Neural cell (in vitro differentiated cells): ENCODE results near the gene ANKIB1.

Source experiments
- CTCF ChIP-seq: fragments of 450-650 bp; IDR thresholded peaks from 2 replicates; pipeline ENCODE4 v1.5.1; 2014; ENCODE audit warnings: antibody characterized with exemption, mild to moderate bottlenecking, moderate library complexity; ENCODE audit not compliant: poor library complexity, severe bottlenecking
- EP300 ChIP-seq: fragments of 450-650 bp; conservative IDR thresholded peaks from 2 replicates; pipeline ENCODE4 v1.6.1; 2014; ENCODE audit warnings: antibody characterized with exemption, mild to moderate bottlenecking, moderate library complexity; ENCODE audit not compliant: poor library complexity, severe bottlenecking
- EZH2 ChIP-seq: fragments of 200-600, 300-800 bp; shearing (Covaris generic), sonication (generic); IDR thresholded peaks from 2 replicates; pipeline ENCODE4 v1.6.1; 2014; ENCODE audit warnings: antibody characterized with exemption, low read length, borderline replicate concordance, mild to moderate bottlenecking; ENCODE audit not compliant: insufficient read depth, poor library complexity, severe bottlenecking
- MXI1 ChIP-seq: fragments of 450-650 bp; conservative IDR thresholded peaks from 2 replicates; pipeline ENCODE4 v1.6.1; 2014; ENCODE audit warnings: antibody characterized with exemption, mild to moderate bottlenecking; ENCODE audit not compliant: poor library complexity, severe bottlenecking
- POLR2AphosphoS5 ChIP-seq: IDR thresholded peaks from 2 replicates; pipeline ENCODE4 v1.6.1; 2012
- TAF1 ChIP-seq: IDR thresholded peaks from 2 replicates; pipeline ENCODE4 v1.6.1; 2012; ENCODE audit warnings: low read depth
- TF ChIP-seq, protein P1 (sequence below): IDR thresholded peaks from 2 replicates; pipeline ENCODE4 v1.6.1; 2012; ENCODE audit warnings: borderline replicate concordance

- TF ChIP-seq CTCF (no peak), EZH2 (no peak), MXI1 (no peak), POLR2AphosphoS5 (no peak), EP300 (no peak), TAF1 (no peak)
- TF ChIP-seq, protein P1, sequence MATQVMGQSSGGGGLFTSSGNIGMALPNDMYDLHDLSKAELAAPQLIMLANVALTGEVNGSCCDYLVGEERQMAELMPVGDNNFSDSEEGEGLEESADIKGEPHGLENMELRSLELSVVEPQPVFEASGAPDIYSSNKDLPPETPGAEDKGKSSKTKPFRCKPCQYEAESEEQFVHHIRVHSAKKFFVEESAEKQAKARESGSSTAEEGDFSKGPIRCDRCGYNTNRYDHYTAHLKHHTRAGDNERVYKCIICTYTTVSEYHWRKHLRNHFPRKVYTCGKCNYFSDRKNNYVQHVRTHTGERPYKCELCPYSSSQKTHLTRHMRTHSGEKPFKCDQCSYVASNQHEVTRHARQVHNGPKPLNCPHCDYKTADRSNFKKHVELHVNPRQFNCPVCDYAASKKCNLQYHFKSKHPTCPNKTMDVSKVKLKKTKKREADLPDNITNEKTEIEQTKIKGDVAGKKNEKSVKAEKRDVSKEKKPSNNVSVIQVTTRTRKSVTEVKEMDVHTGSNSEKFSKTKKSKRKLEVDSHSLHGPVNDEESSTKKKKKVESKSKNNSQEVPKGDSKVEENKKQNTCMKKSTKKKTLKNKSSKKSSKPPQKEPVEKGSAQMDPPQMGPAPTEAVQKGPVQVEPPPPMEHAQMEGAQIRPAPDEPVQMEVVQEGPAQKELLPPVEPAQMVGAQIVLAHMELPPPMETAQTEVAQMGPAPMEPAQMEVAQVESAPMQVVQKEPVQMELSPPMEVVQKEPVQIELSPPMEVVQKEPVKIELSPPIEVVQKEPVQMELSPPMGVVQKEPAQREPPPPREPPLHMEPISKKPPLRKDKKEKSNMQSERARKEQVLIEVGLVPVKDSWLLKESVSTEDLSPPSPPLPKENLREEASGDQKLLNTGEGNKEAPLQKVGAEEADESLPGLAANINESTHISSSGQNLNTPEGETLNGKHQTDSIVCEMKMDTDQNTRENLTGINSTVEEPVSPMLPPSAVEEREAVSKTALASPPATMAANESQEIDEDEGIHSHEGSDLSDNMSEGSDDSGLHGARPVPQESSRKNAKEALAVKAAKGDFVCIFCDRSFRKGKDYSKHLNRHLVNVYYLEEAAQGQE, result no peak
Observed at GRCh38 chr7:92325173-92325572, 79.4 kb downstream of the ANKIB1 start.
